Stimulated activated CD8-positive, alpha-beta memory T cell treated with anti-CD3 and anti-CD28 coated beads, Interleukin-7, amount 100 ng/mL, for 48 hours (primary cell): ENCODE data around the gene YPEL2.
"Not testable (repeated sequence)": the region's sequence is repeated elsewhere in the genome, so short reads cannot be mapped to it uniquely, and the experiment has no call there.

Experiments
- DNase-seq, 2 donors: peaks; one replicate each; pipeline ENCODE4 v3.0.0-alpha.2; 2020; ENCODE audit warnings: low read depth in 1 of 2; ENCODE audit errors: extremely low read depth in 1 of 2

YPEL2 gene, protein sequence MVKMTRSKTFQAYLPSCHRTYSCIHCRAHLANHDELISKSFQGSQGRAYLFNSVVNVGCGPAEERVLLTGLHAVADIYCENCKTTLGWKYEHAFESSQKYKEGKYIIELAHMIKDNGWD

GRCh38 chr17:59331129-59331928, at the start of gene YPEL2:
Gene YPEL2 (plus strand): TSS chr17:59331655. CDS start chr17:59353410, 21,755 bp downstream.
- DNase-seq = peak; percentile 79 to 80

DNA sequence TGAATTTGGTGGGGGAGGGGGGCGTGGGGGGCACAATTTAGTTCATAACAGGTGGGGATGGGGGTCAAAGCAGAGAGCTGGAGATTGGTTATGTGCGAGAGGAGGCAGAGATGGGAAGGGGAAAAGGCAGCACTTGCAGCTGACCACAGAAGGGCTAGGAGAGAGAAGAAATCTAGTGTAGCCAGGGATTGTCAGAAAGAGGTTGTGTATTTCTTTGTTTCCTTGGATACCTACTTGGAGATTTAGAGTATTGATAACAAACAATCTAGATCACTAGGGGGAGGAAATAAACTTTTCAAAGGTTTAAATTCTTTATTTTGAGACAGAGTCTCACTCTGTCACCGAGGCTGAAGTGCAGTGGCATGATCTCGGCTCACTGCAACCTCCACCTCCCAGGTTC, 47.1 kb upstream of the YPEL2 start:
- DNase-seq = no peak

GRCh38 chr17:59287452-59287851, 44.0 kb upstream of the YPEL2 start:
- no peak for DNase-seq

GRCh38 chr17:59287891-59288290, 43.6 kb upstream of the YPEL2 start:
- no peak for DNase-seq

- DNase-seq = no peak
Measured at GRCh38 chr17:59289981-59290301, 41.5 kb upstream of the YPEL2 start.

- not testable (repeated sequence) for DNase-seq
Measured at GRCh38 chr17:59290302-59290998, 41.0 kb upstream of the YPEL2 start.

- no peak for DNase-seq
Measured at GRCh38 chr17:59292174-59292523, 39.3 kb upstream of the YPEL2 start.

GRCh38 chr17:59296190-59296589, 35.3 kb upstream of the YPEL2 start:
- DNase-seq = no peak

DNA sequence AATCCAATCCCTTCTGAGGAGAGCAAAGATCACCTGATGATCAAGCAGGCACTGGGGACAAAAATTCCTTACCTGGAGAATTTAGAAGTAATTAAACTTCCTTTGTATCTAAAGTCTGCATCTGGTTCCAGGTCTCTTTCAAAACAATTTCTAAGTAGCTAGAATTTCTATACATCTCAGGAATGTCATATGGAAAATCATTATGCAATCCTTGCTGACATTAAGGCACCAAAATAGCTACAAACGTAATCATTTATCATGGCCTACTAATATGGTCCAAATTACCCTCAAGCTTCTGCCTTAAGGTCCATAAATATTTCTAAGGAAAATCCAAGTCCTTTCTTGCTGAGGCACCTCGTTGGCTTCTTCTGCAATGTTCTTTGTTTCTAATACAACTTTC, 32.9 kb upstream of the YPEL2 start:
- DNase-seq = no peak

DNA sequence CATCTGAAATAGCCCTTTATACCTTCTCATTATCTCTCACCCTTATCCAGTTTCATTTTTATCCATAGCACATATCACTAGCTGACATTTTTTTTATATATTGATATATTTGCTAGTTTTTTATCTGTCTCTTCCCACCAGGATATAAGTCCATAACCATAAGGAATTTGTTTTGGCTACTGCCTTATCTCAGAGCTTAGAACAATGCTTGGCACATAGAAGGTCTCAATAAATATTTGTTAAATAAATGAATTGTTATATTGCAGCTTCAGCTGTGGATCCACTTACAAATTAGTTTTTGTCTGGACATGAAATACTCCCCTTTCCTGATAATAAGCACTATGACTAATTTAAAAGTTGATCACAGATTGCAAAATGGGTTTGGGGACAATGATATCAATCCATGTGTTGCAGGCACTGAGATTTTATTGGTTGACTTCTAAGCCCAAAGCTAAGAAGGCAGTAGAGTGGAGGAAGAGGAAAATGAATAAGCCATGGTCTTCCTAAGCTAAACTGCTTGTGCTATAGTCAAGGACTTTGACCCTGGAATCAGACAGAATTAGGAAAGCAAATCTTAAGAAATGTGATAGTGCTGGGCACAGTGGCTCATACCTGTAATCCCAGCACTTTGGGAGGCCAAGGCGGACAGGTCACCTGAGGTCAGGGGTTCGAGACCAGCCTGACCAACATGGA, 31.9 kb upstream of the YPEL2 start:
- DNase-seq = no peak

DNA sequence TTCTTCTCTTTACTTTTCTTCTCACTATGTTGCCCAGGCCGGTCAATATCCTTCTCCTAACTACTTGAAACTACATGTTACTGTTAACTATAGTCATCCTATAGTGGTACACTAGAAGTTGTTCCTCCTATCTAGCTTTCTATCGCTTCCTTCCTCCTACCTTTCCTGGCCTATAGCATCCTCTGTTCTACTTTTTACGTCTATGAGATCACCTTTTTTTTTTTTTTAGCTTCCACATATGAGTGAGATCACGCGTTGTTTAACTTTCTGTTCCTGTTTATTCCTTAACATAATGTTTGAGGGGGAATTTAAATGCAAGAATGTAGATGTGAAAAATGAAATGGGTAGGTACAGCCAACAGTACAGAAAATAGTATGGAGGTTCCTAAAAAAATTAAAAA, 30.5 kb upstream of the YPEL2 start:
- no peak for DNase-seq

- no peak for DNase-seq
Measured at GRCh38 chr17:59304811-59305210, 26.6 kb upstream of the YPEL2 start.

GRCh38 chr17:59310263-59310920, 21.1 kb upstream of the YPEL2 start:
- no peak for DNase-seq

DNA sequence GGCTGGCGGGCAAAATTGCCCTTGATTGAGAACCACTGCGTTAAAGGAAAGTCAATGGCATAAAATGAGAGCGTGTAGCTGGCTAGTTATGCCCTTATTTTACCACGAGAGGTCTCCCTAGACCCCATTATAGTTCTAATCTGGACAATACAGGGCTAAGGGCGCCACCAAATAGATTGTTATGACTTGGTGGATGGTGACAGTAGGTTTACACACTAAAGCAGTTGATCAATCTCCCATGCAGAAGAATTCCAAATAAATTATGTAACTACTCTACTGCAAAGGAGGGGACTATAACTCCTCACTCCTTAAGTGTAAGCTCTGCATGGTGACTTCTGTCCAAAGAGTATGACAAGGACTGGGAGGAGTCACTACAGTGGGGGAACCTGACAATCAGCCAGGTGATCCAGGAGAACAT, 20.4 kb upstream of the YPEL2 start:
- no peak for DNase-seq

GRCh38 chr17:59311521-59311920, 19.9 kb upstream of the YPEL2 start:
- not testable (repeated sequence) for DNase-seq

GRCh38 chr17:59315866-59316265, 15.6 kb upstream of the YPEL2 start:
- DNase-seq = no peak

DNA sequence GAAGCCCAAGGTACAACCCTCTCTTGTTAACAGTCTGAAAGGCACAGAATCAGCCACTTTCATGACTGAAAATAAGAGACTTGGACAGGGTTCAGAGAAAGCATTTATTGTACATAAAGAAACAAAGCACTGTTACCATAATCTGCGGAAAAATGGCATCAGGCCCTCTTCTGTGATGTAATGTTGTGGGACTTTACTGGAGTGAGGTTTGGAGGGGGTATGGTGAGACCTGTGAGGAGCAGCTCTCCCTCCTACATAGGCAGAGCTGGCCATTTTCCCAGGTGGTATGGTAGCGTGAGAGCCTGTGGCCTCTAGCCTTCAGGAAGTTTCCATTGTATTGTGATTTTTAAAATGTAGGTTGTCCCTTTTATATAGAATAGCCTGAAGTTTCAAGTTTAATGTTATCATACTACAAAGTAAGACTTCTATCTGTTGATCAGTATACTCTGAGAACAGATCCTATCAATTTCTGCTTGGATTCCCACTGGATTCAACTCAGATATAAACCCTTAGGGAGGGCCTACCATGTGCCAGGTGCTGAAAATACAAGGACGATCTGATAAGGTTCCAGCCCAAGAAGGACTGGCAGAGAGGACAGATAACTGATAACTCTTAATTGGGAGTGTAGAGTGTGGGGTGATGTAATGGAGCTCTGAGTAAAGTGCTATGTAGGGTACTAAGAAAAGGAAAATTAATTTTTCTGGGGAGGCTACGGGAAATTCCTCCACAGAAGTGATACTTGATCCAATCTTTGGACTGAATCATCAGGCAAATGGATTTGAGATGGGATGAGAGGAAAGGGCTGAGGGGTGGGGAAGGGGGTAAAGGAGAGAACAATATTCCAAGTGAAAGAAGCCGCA, 4.1 kb upstream of the YPEL2 start:
- DNase-seq = no peak

- no peak for DNase-seq
Measured at GRCh38 chr17:59327981-59328290, 3.5 kb upstream of the YPEL2 start.

- no peak for DNase-seq
Measured at GRCh38 chr17:59328601-59329000, 2.9 kb upstream of the YPEL2 start.
